ENCODE data around the gene HCST.
"Not testable (repeated sequence)": the region's sequence is repeated elsewhere in the genome, so short reads cannot be mapped to it uniquely, and the experiment has no call there.

HCST gene

GRCh38 chr19:35882114-35882832 is 20.1 kb upstream of the HCST start:
- no peak for DNase-seq

DNA sequence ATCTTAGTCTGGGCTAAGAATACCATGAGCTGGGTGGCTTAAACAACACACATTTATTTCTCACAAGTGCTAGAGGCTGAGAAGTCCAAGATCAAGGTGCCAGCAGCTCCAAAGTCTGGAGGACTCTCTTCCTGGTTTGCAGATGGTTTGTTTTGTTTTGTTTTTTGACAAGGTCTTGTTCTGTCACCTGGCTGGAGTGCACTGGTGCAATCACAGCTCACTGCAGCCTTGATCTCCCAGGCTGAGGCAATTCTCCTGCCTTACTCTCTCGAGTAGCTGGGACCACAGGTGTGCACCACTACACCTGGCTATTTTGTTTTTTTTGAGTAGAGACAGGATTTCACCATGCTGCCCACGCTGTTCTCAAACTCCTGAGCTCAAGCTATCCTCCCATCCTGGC is 18.4 kb upstream of the HCST start:
- DNase-seq: no peak

DNA sequence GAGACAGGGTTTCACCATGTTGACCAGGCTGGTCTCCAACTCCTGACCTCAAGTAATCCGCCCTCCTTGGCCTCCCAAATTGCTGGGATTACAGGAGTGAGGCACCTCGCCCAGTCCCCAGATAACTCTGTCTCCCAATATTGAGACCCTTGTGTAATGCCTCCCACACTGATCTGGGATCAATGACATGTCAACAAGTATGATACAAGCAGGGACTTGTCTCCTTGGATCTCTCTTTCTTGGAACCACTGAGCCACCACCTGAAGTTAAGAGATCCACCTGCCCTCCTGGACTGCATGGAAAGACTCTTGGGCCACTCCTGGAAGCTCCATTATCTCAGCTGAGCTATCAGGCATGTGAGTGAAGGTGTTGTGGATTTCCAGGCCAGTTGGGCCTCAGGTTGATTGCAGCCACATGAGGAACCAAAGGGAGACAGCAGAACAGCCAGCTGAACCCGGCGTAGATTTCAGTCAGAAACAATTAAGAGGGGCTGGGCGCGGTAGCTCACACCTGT is 17.0 kb upstream of the HCST start:
- DNase-seq: no peak

DNA sequence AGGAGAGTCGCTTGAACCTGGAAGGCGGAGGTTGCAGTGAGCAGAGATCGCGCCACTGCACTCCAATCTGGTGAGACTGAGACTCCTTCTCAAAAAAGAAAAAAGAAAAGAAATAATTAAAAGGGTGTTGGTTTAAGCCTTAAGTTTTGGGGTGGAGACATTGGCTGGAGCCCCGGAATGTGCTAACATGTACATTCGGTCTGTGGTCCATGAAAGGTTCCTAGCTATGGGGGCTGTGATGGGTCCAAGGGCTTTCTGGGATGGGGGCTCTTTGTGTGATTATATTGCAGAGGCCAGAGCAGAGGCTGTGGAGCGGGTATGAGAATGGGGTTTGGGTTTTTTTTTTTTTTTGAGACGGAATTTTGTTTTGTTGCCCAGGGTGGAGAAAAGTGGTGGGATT is 16.4 kb upstream of the HCST start:
- no peak for DNase-seq

DNA sequence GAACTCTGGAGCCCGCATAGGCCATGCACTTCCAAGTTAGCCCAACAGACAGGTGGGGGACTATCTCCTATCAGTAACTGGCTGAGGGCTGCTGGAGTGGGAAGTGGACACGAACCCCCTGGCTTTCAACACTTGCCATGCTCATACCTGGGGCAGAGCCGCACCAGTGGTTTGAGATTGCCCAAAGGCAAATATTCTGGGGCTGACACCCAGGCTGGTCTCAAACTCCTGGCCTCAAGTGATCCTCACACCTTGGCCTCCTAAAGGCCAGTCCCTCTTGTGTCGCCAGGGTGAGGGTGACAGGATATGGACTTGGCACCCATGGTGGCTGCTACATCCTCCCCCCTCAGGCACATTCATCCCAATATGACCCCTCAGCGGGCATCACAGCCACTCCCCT is 15.1 kb upstream of the HCST start:
- DNase-seq: no peak

GRCh38 chr19:35888398-35888797 is 13.9 kb upstream of the HCST start:
- no peak for DNase-seq

DNA sequence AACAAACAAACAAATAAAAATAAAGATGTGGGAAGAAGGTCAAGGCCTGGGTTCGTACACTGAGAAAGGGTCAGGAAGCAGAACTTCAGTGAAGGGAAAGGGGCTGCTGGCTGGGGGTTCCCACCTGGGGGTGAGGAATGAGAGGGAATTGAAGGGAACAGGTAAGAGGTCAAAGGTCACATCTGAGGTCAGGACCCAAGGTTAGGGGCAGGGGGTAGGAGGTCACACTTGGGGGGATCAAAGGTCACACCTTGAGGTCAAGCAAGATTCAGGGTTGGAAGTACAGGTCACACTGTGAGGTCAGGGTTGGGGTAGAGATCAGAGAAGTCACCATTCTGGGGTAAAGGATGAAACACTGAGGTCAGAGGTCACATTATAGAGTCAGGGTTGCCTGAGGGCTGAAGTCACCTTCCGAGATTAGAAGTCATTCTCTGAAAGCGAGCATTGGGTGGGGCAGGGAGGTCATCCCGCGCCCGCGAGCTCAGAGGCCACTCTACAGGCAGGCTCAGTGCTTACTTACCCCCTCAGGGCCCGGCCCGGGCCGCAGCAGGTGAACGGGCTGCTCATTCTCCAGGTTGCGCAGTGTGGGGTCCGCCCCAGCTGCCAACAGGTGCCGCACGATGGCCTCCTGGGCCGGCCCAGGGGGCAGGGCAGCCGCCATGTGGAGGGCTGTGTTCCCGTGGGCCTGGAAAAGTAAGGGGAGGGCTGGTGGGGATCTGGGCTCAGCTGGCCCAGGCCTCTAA is 12.8 kb upstream of the HCST start:
- DNase-seq: no peak

- DNase-seq: no peak
Observed at GRCh38 chr19:35890113-35890650, 12.1 kb upstream of the HCST start.

DNA sequence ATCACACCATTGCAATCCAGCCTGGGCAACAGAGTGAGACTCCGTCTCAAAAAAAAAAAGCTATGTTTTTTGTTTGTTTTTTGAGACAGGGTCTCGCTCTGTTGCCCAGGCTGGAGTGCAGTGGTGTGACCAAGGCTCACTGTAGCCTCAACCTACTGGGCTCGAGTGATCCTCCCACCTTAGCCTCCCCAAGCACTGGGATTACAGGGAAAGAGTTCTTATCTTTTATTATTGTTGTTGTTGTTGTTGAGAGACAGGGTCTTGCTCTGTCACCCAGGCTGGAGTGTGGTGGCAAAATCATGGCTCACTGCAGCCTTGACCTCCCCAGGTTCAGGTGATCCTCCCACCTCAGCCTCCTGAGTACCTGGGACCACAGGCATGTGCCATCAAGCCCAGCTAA is 10.5 kb upstream of the HCST start:
- DNase-seq: not testable (repeated sequence)

DNA sequence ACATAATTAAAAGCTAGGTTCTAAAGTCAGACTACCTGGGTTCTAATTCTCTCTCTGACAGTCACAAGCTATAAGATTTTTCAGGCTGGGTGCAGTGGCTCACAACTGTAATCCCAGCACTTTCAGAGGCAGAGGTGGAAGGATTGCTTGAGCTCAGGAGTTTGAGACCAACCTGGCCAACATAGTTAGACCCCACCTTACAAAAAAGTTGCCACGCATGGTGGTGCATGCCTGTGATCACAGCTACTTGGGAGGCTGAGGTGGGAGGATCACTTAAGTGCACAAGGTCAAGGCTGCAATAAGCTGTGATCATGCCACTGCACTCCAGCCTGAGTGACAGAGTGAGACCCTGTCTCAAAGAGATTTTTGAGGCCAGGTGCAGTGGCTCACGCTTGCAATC is 8.0 kb upstream of the HCST start:
- no peak for DNase-seq

DNA sequence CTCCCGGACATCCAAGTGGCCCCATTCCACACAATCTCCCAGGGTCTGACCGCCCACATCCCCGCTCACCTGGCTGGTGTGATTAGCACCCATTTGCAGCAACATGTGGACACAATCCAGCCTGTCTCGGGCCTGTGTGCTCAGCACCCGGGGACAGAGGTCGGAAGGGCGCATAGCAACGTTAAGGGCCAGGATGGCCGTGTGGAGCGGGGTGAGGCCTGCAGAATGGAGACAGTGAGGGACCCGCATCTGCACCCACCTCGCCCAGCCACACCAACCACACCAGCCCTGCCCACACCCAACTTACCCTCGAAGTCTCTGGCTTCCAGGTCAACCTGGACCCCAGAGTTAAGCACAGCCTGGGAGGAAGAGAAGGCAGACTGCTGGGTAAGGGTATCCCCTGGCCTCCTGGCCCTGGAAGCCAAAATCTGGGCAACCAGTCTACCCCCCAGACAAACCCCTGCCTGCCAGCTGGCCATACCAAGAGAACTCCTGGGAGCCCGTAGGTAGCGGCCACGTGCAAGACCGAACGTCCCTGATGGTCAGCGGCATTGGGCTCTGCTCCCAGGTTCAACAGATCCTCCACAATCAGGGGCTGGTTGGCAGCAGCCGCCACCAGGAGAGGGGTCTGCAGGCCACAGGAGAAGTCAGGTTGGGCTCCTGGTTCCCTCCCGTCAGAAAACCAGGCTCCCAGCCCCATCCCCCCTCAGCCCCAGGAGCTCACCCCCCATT is 6.3 kb upstream of the HCST start:
- DNase-seq: no peak

DNA sequence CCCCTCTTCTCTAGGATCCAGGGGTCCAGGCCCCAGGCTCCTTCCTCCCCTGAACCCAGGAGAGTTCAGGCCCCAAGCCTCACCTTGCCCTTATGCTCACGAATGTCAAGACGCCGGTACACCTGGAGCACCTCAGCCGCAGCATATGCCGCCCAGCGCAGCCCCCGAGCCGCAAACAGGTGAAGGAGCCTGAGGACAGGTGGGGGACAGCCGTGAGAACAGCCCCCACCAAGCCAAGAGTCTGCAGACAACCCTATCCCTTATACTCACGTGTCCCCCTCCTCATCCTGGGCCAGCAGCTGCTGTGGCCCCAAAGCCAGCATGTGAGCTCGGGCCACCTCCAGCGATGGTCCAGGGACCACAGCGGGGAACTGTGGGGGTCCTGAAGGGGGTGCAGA is 5.7 kb upstream of the HCST start:
- DNase-seq: no peak

DNA sequence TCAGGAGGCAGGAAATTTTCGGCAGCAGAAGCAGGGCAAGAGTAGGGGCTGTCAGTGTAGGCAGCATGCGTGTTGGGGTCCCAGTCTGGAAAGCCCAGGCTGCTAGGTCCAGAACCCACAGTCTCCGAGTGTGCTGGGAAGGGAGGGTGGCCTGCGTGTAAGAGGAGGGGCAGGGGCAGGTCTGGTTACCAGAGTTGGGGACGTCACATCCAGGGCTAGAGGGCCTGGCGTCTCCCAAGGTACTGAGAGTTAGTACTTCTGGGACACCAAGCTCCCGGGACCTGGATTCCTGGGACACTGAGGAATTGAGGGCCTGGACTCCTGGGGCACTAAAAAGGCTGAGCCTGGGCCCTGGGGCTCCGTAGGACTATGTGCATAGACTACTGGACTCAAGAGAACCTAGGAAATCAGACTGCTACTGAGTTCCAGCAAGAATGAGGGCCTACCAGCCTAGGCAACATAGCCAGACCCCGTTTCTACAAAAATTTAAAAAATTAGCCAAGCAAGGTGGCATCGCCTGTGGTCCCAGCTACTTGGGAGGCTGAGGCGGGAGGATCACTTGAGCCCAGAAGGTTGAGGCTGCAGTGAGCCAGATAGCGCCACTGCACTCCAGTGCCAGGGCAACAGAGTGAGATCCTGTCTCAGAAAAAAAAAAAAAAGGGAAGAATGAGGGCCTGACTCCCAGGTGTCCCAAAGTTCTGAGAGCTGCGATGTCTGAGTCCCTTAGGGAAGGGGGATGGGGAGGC is 4.5 kb upstream of the HCST start:
- DNase-seq: no peak

DNA sequence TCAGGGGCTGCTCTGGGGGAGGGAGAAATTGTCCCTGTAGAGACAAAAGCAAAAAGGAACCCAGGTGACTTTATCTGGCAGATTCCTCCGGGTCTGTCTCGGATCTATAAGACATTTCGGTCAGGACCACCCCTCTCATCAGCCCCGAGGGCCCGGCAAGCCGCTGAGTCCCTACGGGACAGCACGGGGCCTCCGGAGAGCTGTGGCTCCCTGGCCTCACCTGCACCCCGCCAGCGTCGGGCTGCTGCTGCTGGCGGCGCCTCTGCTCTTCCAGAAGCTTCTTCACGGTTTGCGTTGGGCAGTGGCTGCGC is 3.9 kb upstream of the HCST start:
- DNase-seq: no peak

GRCh38 chr19:35899547-35900214 is 2.6 kb upstream of the HCST start:
- peak; percentile 85 for DNase-seq

DNA sequence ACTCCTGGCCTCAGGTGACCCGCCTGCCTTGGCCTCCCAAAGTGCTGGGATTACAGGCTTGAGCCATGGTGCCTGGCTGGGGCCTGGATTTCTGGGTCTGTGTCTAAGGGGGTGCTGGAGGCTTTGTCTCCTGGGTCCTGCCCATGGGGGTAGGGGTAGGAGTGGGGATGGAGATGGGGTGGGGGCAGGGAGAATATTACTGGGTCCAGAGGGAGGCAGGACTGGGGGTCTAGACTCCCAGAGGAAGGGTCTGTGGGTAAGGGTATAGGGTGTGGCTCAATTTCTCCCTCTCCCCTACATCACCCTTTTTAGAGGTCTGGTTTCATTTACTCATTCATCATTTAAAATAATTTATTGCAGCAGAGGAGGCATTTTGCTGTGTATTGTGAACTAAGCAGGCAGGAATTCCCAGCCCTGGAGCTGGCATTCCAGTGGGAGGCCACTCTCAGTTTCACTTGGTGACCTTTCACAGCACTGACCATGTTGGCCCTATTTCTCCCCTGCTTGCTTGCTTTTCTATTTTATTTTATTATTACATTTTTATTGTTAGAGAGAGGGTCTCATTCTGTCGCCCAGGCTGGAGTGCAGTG is 1.2 kb upstream of the HCST start:
- no peak for DNase-seq

GRCh38 chr19:35902870-35903475 is 644 bp downstream of the HCST start:
- no peak for DNase-seq

DNA sequence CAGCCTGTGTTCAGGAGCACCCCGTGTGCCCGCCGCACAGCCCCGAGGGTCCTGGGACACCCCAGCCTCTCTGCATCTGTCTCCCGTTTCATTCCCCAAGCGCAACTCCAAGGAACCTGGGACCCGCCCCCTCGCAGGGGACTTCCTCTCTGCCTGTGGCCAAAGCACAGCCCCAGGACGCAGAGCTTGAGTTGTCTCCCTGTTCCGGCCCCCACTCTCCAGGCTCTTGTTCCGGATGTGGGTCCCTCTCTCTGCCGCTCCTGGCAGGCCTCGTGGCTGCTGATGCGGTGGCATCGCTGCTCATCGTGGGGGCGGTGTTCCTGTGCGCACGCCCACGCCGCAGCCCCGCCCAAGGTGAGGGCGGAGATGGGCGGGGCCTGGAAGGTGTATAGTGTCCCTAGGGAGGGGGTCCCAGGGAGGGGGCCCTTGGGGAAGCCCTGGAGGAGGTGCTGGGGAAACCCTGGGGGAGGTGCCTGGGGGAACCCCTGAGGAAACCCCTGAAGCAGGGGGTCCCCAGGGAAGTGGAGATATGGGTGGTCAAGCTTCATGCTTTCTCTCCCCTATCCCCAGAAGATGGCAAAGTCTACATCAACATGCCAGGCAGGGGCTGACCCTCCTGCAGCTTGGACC is 1.3 kb downstream of the HCST start:
- DNase-seq: peak; percentile 67

- no peak for DNase-seq
Observed at GRCh38 chr19:35904311-35905068, 2.2 kb downstream of the HCST start.

DNA sequence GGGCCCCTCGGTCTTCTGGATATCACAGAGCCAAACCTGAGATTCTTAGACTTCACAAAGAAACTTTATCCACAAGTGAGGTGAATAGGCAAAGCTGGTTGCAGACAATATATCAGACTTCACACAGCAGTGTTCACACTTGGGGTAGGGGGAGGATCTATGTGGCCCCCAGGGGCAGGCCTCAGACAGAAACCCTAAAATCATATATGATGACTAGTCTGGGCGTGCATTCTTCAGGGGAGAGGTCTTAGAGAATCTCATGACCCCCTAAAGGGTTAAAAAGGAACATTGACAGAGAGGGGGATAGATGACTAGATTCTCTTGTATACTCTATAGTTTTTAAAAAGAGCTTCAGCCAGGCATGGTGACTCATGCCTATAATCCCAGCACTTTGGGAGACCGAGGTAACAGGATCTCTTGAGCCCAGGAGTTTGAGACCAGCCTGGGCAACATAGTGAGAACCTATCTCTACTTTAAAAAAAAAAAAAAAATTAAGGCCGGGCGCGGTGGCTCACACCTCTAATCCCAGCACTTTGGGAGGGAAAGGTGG is 2.9 kb downstream of the HCST start:
- no peak for DNase-seq
